Fibroblast of skin of right quadriceps (primary cell): Measurements from ENCODE around the gene TNIP1.

ENCODE experiments used
- DNase-seq: peaks from one replicate; pipeline ENCODE4 v3.0.0-alpha.2; 2013

The TNIP1 gene

DNA sequence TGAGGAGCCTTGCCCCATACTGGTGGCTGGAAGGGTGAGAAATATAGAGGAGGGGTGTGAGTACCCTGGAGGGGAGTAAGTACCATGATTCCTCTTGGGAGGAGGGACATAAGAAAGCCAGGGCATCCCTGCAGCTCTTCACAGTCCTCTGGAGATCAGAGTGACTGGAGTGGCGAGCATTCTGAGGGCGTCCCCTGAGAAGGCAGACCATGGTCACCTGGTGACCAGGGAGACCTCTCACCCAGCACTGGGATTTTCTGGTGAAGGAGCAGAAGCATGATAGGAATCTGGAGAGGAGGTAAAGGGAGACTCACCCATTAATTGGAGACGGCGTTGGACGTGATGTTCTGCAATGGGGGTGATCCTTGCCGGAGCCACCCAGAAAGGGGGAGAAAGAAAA lies 88.1 kb downstream of the TNIP1 start:
- DNase-seq: no peak

DNA sequence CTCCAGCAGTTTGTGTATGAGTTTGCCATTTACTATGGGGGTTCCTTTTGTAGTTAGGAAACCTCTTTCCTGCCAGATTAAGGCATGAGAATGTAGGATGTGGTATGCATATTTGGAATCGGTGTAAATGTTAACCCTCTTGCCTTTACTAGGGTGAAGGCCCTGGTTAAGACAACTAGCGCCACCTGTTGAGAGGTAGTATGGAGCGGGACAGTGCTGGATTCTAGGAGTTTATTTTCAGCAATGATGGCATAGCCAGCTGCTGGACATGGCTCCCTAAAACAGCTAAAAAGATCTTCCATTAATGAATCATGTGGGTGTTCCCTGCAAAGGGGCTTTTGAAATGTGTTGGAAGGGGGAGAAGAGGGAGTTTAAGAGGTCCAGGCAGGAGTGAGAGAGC lies 91.1 kb downstream of the TNIP1 start:
- no peak for DNase-seq

- no peak for DNase-seq
These were observed 93.1 kb downstream of the TNIP1 start for GRCh38 chr5:150987746-150988145.
